Endodermal cell (in vitro differentiated cells): ENCODE results near the gene HK3. TPM values are rescaled to one million over a fixed set of nuclear protein-coding genes. Genes with fewer than 3 reads are reported as not detected.

ENCODE experiments used
- DNase-seq: peaks from one replicate; pipeline ENCODE4 v3.0.0-alpha.2; 2017
- H3K27ac ChIP-seq: 2 replicates; pipeline ENCODE4 v1.5.1; 2013; ENCODE audit warnings: mild to moderate bottlenecking, low read depth, low read length, moderate library complexity
- H3K27me3 ChIP-seq: 2 replicates; pipeline ENCODE4 v1.6.1; 2013; ENCODE audit warnings: mild to moderate bottlenecking, low read length, moderate library complexity; ENCODE audit not compliant: insufficient read depth, control insufficient read depth, poor library complexity, severe bottlenecking
- H3K36me3 ChIP-seq: 2 replicates; pipeline ENCODE4 v1.7.0; 2013; ENCODE audit warnings: mild to moderate bottlenecking, low read length, moderate library complexity; ENCODE audit not compliant: control insufficient read depth, insufficient read depth
- H3K4me1 ChIP-seq: one replicate; pipeline ENCODE4 v1.7.0; 2013; ENCODE audit warnings: low read length; ENCODE audit not compliant: control insufficient read depth, insufficient read depth
- H3K4me3 ChIP-seq: 2 replicates; pipeline ENCODE4 v1.5.1; 2013; ENCODE audit warnings: mild to moderate bottlenecking, low read length, moderate library complexity
- H3K9ac ChIP-seq: 2 replicates; pipeline ENCODE4 v1.6.1; 2013; ENCODE audit warnings: mild to moderate bottlenecking, low read length, moderate library complexity; ENCODE audit not compliant: poor library complexity, severe bottlenecking; ENCODE audit errors: extremely low read depth
- H3K9me3 ChIP-seq: 2 replicates; pipeline ENCODE4 v1.6.1; 2013; ENCODE audit warnings: mild to moderate bottlenecking, low read length, moderate library complexity; ENCODE audit not compliant: control insufficient read depth
- H3K27ac Mint-ChIP-seq: 2 replicates; pipeline ENCODE4 v1.8.0; 2020; ENCODE audit warnings: mixed read lengths
- H3K27me3 Mint-ChIP-seq: 2 replicates; pipeline ENCODE4 v1.8.0; 2021; ENCODE audit warnings: mild to moderate bottlenecking, mixed read lengths; ENCODE audit not compliant: insufficient read depth
- H3K36me3 Mint-ChIP-seq: 2 replicates; pipeline ENCODE4 v1.8.0; 2020; ENCODE audit warnings: low read depth, mixed read lengths
- H3K4me1 Mint-ChIP-seq: 2 replicates; pipeline ENCODE4 v1.8.0; 2020; ENCODE audit warnings: mixed read lengths
- H3K4me3 Mint-ChIP-seq: 2 replicates; pipeline ENCODE4 v1.8.0; 2020; ENCODE audit warnings: mild to moderate bottlenecking, moderate library complexity, mixed read lengths
- H3K9me3 Mint-ChIP-seq: 2 replicates; pipeline ENCODE4 v1.8.0; 2020; ENCODE audit warnings: mild to moderate bottlenecking, mixed read lengths
- WGBS, 2 experiments: methylation state at CpG; one replicate each; pipeline versions ENCODE4 v1.1.5 to v1.1.7; 2013; ENCODE audit warnings: missing lambda C conversion rate in 2 of 2, mixed read lengths in 1 of 2; ENCODE audit not compliant: insufficient coverage in 1 of 2, insufficient read length in 1 of 2; 5-methylcytosine and 5-hydroxymethylcytosine counted together
- total RNA-seq, 2 donors: library from RNA; stranded (reverse); fragmentation: NEBNext Ultra II Directional in 1 of 2; extraction: Animal tissue kit (Norgen Biotek cat#: 25700) in 1 of 2; gene quantifications; 2 replicates in 1 of 2; 3 replicates in 1 of 2; pipeline ENCODE4 v1.2.1, GENCODE V29; 2021
- TF ChIP-seq, protein P1 (sequence below): fragments of 200-600 bp; sonication (generic); conservative IDR thresholded peaks from 2 replicates; pipeline ENCODE4 v1.5.0; 2021; ENCODE audit warnings: antibody characterized with exemption, mild to moderate bottlenecking

Gene HK3
- total RNA-seq, 2 donors from 2014 or later: 0.55 TPM; not detected in 1

DNA sequence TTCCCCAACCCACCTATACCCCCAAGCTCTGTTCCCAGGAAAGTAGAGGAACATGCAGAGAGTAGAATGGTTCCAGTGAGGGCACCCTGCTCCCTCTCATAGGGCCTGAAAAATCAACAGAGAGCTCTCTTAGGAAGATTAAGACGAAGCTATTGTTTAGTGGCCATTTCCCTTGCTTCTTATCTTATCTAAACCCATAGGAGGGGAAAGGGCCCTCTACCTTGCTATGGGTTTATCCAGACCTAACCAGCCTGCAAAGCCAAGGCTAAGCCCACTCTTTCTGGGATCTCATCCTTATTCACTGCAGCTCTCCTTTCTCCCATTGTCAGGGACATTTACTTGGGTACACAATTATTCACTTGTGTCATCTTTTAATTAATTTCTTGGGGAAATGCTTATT lies 39.3 kb upstream of the HK3 start:
- Mint-ChIP-seq H3K9me3 (peaks cover 2% of the 10 kb centered on the region), H3K27ac (peak overlapping the region; percentile 69)

DNA sequence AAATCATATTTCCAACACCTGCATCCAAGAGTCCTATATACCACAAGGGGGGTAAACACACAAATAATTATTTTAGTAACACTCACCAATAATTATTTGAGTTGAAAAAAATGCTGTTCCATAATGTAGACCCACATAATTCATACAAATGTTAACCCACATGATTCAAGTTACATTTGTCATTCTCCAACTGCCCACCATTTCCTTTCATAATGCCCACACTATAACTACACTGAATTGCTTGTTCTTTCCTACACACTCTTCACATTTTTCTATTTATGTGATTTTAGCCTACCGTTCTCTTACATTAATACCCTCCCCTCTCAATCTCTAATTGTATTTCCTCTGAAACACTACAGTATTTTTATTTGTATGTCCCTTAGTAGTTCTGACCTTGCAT lies 35.9 kb upstream of the HK3 start:
- no peaks in the 10 kb centered on the region for H3K27me3 ChIP-seq
- TF ChIP-seq, protein P1, sequence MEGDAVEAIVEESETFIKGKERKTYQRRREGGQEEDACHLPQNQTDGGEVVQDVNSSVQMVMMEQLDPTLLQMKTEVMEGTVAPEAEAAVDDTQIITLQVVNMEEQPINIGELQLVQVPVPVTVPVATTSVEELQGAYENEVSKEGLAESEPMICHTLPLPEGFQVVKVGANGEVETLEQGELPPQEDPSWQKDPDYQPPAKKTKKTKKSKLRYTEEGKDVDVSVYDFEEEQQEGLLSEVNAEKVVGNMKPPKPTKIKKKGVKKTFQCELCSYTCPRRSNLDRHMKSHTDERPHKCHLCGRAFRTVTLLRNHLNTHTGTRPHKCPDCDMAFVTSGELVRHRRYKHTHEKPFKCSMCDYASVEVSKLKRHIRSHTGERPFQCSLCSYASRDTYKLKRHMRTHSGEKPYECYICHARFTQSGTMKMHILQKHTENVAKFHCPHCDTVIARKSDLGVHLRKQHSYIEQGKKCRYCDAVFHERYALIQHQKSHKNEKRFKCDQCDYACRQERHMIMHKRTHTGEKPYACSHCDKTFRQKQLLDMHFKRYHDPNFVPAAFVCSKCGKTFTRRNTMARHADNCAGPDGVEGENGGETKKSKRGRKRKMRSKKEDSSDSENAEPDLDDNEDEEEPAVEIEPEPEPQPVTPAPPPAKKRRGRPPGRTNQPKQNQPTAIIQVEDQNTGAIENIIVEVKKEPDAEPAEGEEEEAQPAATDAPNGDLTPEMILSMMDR: no peak
- H3K4me1 Mint-ChIP-seq: peaks cover 18% of the 10 kb centered on the region
- no peak overlapping the region for H3K27ac ChIP-seq
- peaks cover 37% of the 10 kb centered on the region for H3K36me3 Mint-ChIP-seq
- H3K9ac ChIP-seq: no peak overlapping the region
- peaks cover 71% of the 10 kb centered on the region for H3K36me3 ChIP-seq
- 59% methylated on average over 1 of the region's 1 CpG; no CpG with 5 or more reads in 1 of the 2 experiments for WGBS, 2 experiments
- no peak overlapping the region for H3K4me3 Mint-ChIP-seq
- no peak for DNase-seq
- H3K27me3 Mint-ChIP-seq: no peaks in the 10 kb centered on the region
- H3K4me1 ChIP-seq: peaks cover 16% of the 10 kb centered on the region
- no peaks in the 10 kb centered on the region for H3K9me3 Mint-ChIP-seq
- no peak overlapping the region for H3K27ac Mint-ChIP-seq
- no peaks in the 10 kb centered on the region for H3K9me3 ChIP-seq
- no peak overlapping the region for H3K4me3 ChIP-seq

More for the DNA sequence above, 39.3 kb upstream of the HK3 start:
- peaks cover 38% of the 10 kb centered on the region for H3K36me3 Mint-ChIP-seq
- no peaks in the 10 kb centered on the region for H3K9me3 ChIP-seq
- H3K27me3 ChIP-seq: no peaks in the 10 kb centered on the region
- H3K4me1 Mint-ChIP-seq: peaks cover 24% of the 10 kb centered on the region
- H3K4me3 ChIP-seq: no peak overlapping the region
- peak; percentile 57 for DNase-seq
- H3K4me3 Mint-ChIP-seq: peak overlapping the region; percentile 22
- H3K36me3 ChIP-seq: peaks cover 70% of the 10 kb centered on the region
- H3K27ac ChIP-seq: no peak overlapping the region
- H3K9ac ChIP-seq: no peak overlapping the region
- H3K27me3 Mint-ChIP-seq: no peaks in the 10 kb centered on the region
- TF ChIP-seq, protein P1: no peak
- 14 to 67% methylated on average over 1 of the region's 1 CpG for WGBS, 2 experiments
- peaks cover 16% of the 10 kb centered on the region for H3K4me1 ChIP-seq

GRCh38 chr5:176934309-176934930 lies 35.3 kb upstream of the HK3 start:
- no peak overlapping the region for H3K4me3 Mint-ChIP-seq
- Histone ChIP-seq H3K9me3 (no peaks in the 10 kb centered on the region), H3K27ac (no peak overlapping the region), H3K36me3 (peaks cover 71% of the 10 kb centered on the region), H3K27me3 (no peaks in the 10 kb centered on the region), H3K4me1 (peaks cover 16% of the 10 kb centered on the region), H3K4me3 (no peak overlapping the region), H3K9ac (no peak overlapping the region)
- 94 to 96% methylated on average over 6 to 7 of the region's 7 CpGs for WGBS, 2 experiments
- peaks cover 38% of the 10 kb centered on the region for H3K36me3 Mint-ChIP-seq
- H3K4me1 Mint-ChIP-seq: peaks cover 18% of the 10 kb centered on the region
- no peaks in the 10 kb centered on the region for H3K27me3 Mint-ChIP-seq
- TF ChIP-seq, protein P1: no peak
- peaks cover 1% of the 10 kb centered on the region for H3K9me3 Mint-ChIP-seq
- H3K27ac Mint-ChIP-seq: no peak overlapping the region
- DNase-seq: no peak
